Thymus (tissue), 11 donors: ENCODE results near the gene MUSK. TPM values are rescaled to one million over a fixed set of nuclear protein-coding genes. Genes with fewer than 3 reads are reported as not detected.

Source experiments
- DNase-seq, 9 donors: peaks; one replicate each; pipeline ENCODE4 v3.0.0-alpha.2; 2013; ENCODE audit warnings: low spot score in 9 of 9, low read depth in 6 of 9, missing footprints in 1 of 9
- H3K27ac ChIP-seq, 2 donors: one replicate each; pipeline ENCODE4 v1.5.1; 2013; ENCODE audit warnings: control low read depth in 1 of 2, low read depth in 1 of 2, low read length in 1 of 2, mild to moderate bottlenecking in 1 of 2, moderate library complexity in 1 of 2
- H3K27me3 ChIP-seq, 2 donors: one replicate each; pipeline ENCODE4 v1.5.1; 2013; ENCODE audit warnings: low read length in 1 of 2; ENCODE audit not compliant: control insufficient read depth in 2 of 2, insufficient read depth in 1 of 2
- H3K36me3 ChIP-seq, 2 donors: one replicate each; pipeline ENCODE4 v1.5.1; 2013; ENCODE audit warnings: low read length in 1 of 2, mild to moderate bottlenecking in 1 of 2, moderate library complexity in 1 of 2; ENCODE audit not compliant: control insufficient read depth in 2 of 2, insufficient read depth in 2 of 2
- H3K4me1 ChIP-seq, 2 donors: one replicate each; pipeline ENCODE4 v1.5.1; 2013; ENCODE audit warnings: low read length in 2 of 2; ENCODE audit not compliant: control insufficient read depth in 2 of 2, insufficient read depth in 2 of 2
- H3K4me3 ChIP-seq, 2 donors: one replicate each; pipeline ENCODE4 v1.5.1; 2013; ENCODE audit warnings: low read length in 2 of 2, control low read depth in 1 of 2, mild to moderate bottlenecking in 1 of 2
- H3K9me3 ChIP-seq, 2 donors: one replicate each; pipeline ENCODE4 v1.5.1; 2013; ENCODE audit warnings: low read length in 1 of 2, mild to moderate bottlenecking in 1 of 2; ENCODE audit not compliant: control insufficient read depth in 2 of 2, insufficient read depth in 1 of 2
- WGBS: extraction: QIAGEN DNeasy Blood & Tissue Kit; methylation state at CpG from one replicate; pipeline ENCODE4 v1.1.7; 2013; 5-methylcytosine and 5-hydroxymethylcytosine counted together
- polyA plus RNA-seq: library from polyadenylated mRNA; stranded (reverse); fragments of 200-250 nt; gene quantifications from one replicate; pipeline ENCODE4 v1.2.3, GENCODE V29; 2013
- total RNA-seq: library from RNA; stranded (reverse); fragments of 120-200 nt; gene quantifications from one replicate; pipeline ENCODE4 v1.2.4, GENCODE V29; 2013
- donor health status: healthy.

Gene MUSK
- total and polyA plus RNA-seq, 2 donors: 0.02 to 0.09 TPM

- H3K27me3 ChIP-seq: no peaks in the 10 kb centered on the region
- no peak overlapping the region for H3K27ac ChIP-seq
- H3K36me3 ChIP-seq: no peaks in the 10 kb centered on the region
- DNase-seq: no peak
- no peaks in the 10 kb centered on the region for H3K9me3 ChIP-seq
- 95% methylated on average over 1 of the region's 1 CpG for WGBS
- H3K4me1 ChIP-seq: no peaks in the 10 kb centered on the region
- no peak overlapping the region for H3K4me3 ChIP-seq
Measured at GRCh38 chr9:110728058-110728457, 59.5 kb downstream of the MUSK start.

- Histone ChIP-seq H3K9me3 (no peaks in the 10 kb centered on the region), H3K36me3 (no peaks in the 10 kb centered on the region), H3K4me1 (no peaks in the 10 kb centered on the region), H3K27ac (no peak overlapping the region), H3K4me3 (no peak overlapping the region), H3K27me3 (no peaks in the 10 kb centered on the region)
- no peak for DNase-seq
Measured at GRCh38 chr9:110729641-110730040, 61.0 kb downstream of the MUSK start.

DNA sequence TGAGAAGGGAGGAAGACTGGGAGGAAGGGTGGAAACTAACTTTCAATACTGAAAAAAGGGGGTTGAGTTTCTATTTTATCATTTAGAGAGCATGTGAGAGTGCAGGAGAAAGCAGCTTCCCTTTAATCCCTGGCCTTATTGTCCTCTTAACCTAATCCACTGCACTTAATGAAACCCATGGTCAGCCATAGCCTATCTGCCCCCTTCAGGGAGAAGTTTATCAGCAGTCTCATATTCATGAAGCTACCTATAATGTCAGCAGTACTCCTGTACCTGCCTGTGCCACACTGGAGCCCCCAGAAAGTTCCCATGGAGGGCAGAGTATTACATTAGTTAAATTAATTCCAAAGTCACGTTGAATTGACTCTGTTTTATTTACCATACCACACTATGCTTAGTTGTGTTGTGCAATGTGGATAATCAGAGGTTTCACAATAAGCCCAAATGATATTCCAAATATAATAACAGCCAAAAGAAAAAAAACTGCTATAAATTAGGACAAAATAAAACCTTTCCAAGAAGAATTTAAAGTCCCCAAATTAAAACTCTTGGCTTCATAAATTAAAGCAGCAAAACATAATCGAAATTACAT, 62.9 kb downstream of the MUSK start:
- H3K9me3 ChIP-seq: no peaks in the 10 kb centered on the region
- H3K27me3 ChIP-seq: no peaks in the 10 kb centered on the region
- no peak overlapping the region for H3K27ac ChIP-seq
- no peak overlapping the region for H3K4me3 ChIP-seq
- WGBS: 95% methylated on average over 2 of the region's 2 CpGs
- H3K36me3 ChIP-seq: no peaks in the 10 kb centered on the region
- DNase-seq: no peak
- H3K4me1 ChIP-seq: no peaks in the 10 kb centered on the region

GRCh38 chr9:110738982-110739381, 70.4 kb downstream of the MUSK start:
- H3K27ac ChIP-seq: no peak overlapping the region
- H3K4me1 ChIP-seq: no peaks in the 10 kb centered on the region
- no peak overlapping the region for H3K4me3 ChIP-seq
- DNase-seq: no peak
- H3K36me3 ChIP-seq: no peaks in the 10 kb centered on the region
- H3K9me3 ChIP-seq: no peaks in the 10 kb centered on the region
- no peaks in the 10 kb centered on the region for H3K27me3 ChIP-seq

- H3K27ac ChIP-seq: peak overlapping the region; percentile 27 to 42
- H3K4me3 ChIP-seq: no peak overlapping the region
- WGBS: 92% methylated on average over 8 of the region's 8 CpGs
- no peaks in the 10 kb centered on the region for H3K27me3 ChIP-seq
- H3K36me3 ChIP-seq: no peaks in the 10 kb centered on the region
- H3K4me1 ChIP-seq: peaks cover 0 to 3% of the 10 kb centered on the region in 2 donors
- DNase-seq: no peak
- no peaks in the 10 kb centered on the region for H3K9me3 ChIP-seq
Measured at GRCh38 chr9:110742741-110743371, 74.3 kb downstream of the MUSK start.

GRCh38 chr9:110744715-110745384, 76.3 kb downstream of the MUSK start:
- DNase-seq: peak in 1 of 9 donors; percentile 15
- Histone ChIP-seq H3K4me3 (no peak overlapping the region), H3K36me3 (no peaks in the 10 kb centered on the region), H3K9me3 (no peaks in the 10 kb centered on the region), H3K27ac (peak overlapping the region; percentile 46 to 60), H3K27me3 (no peaks in the 10 kb centered on the region), H3K4me1 (peaks cover 0 to 7% of the 10 kb centered on the region in 2 donors)
- 89% methylated on average over 4 of the region's 4 CpGs for WGBS

- H3K27ac ChIP-seq: peak overlapping the region in 1 of 2 donors; percentile 40
- H3K9me3 ChIP-seq: no peaks in the 10 kb centered on the region
- peaks cover 0 to 9% of the 10 kb centered on the region in 2 donors for H3K4me1 ChIP-seq
- H3K4me3 ChIP-seq: no peak overlapping the region
- no peak for DNase-seq
- no peaks in the 10 kb centered on the region for H3K36me3 ChIP-seq
- WGBS: 88% methylated on average over 1 of the region's 1 CpG
- no peaks in the 10 kb centered on the region for H3K27me3 ChIP-seq
Measured at GRCh38 chr9:110745676-110746075, 77.1 kb downstream of the MUSK start.

DNA sequence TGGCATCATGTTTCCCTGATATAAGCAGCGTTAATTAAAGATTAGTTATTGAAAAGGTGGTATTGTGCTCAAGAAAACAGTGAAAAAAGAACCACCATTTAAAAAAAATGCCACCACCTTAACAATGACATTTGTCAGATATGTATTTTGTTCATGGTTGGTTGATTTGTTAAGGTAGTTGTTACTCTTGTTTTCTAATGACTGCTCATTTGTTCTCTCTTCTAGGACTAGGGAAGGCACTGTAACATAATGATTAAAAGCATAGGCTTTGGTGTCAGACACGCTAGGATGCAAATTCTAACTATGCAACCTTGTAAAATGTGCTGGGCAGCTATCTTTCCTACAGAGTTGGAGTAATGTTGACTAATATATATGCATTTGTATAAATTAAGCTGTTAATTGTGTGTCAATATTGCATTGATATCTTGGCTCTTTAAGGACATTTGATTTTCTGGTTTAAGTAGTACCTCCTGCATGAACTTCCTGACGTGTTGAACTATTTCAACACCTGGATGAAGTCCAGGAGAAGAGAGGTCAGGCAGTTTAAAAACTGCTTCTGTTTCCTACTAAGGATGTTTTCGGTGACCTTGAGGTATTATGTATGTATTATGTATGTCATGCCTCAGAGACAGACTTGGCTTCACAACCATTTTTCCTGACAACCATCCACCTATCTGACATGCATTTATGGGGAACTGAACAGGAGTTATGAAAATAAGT, 77.8 kb downstream of the MUSK start:
- H3K27ac ChIP-seq: peak overlapping the region in 1 of 2 donors; percentile 40
- no peaks in the 10 kb centered on the region for H3K27me3 ChIP-seq
- no peaks in the 10 kb centered on the region for H3K36me3 ChIP-seq
- H3K4me3 ChIP-seq: no peak overlapping the region
- DNase-seq: no peak
- 93% methylated on average over 4 of the region's 4 CpGs for WGBS
- H3K9me3 ChIP-seq: no peaks in the 10 kb centered on the region
- H3K4me1 ChIP-seq: peaks cover 0 to 9% of the 10 kb centered on the region in 2 donors
